Islet precursor cell (in vitro differentiated cells): ENCODE data around the gene TPO.
"Not testable (repeated sequence)": the region's sequence is repeated elsewhere in the genome, so short reads cannot be mapped to it uniquely, and the experiment has no call there.

Experiments
- DNase-seq: peaks from one replicate; pipeline ENCODE4 v3.0.0-alpha.2; 2018

Gene TPO

GRCh38 chr2:1504311-1504750, 91.1 kb downstream of the TPO start:
- DNase-seq = no peak

GRCh38 chr2:1505031-1505441, 91.8 kb downstream of the TPO start:
- DNase-seq = no peak

- no peak for DNase-seq
Observed at GRCh38 chr2:1509271-1510065, 96.2 kb downstream of the TPO start.

GRCh38 chr2:1510176-1510575, 96.9 kb downstream of the TPO start:
- DNase-seq = no peak

GRCh38 chr2:1511455-1511854, 98.2 kb downstream of the TPO start:
- no peak for DNase-seq

- DNase-seq = no peak
Observed at GRCh38 chr2:1512321-1513289, 99.3 kb downstream of the TPO start.

GRCh38 chr2:1514391-1515072, 101.3 kb downstream of the TPO start:
- no peak for DNase-seq

GRCh38 chr2:1515073-1515430, 101.8 kb downstream of the TPO start:
- DNase-seq = no peak

- DNase-seq = no peak
Observed at GRCh38 chr2:1515986-1516797, 102.9 kb downstream of the TPO start.

GRCh38 chr2:1516798-1517060, 103.5 kb downstream of the TPO start:
- no peak for DNase-seq

- not testable (repeated sequence) for DNase-seq
Observed at GRCh38 chr2:1517291-1517690, 104.0 kb downstream of the TPO start.

- DNase-seq = no peak
Observed at GRCh38 chr2:1517786-1518185, 104.5 kb downstream of the TPO start.

GRCh38 chr2:1518331-1518803, 105.1 kb downstream of the TPO start:
- DNase-seq = no peak

- DNase-seq = no peak
Observed at GRCh38 chr2:1518867-1519530, 105.7 kb downstream of the TPO start.

GRCh38 chr2:1521191-1521877, 108.1 kb downstream of the TPO start:
- DNase-seq = no peak

GRCh38 chr2:1521878-1522830, 108.9 kb downstream of the TPO start:
- no peak for DNase-seq

GRCh38 chr2:1527153-1527992, 114.1 kb downstream of the TPO start:
- DNase-seq = no peak

GRCh38 chr2:1528273-1529064, 115.2 kb downstream of the TPO start:
- no peak for DNase-seq
